DOHH2 (cell line): ENCODE results near the gene CPS1.

ENCODE experiments used
- H3F3A ChIP-seq: fragments of 200-600 bp; sonication (generic), shearing (Covaris generic); 2 replicates; pipeline ENCODE4 v1.6.0; 2016; ENCODE audit warnings: antibody characterized with exemption, mild to moderate bottlenecking; ENCODE audit not compliant: control insufficient read depth, insufficient read depth
- H3K27ac ChIP-seq: fragments of 200-600 bp; sonication (generic); 2 replicates; pipeline ENCODE4 v1.5.1; 2014; ENCODE audit warnings: low read depth, mild to moderate bottlenecking, low read length, moderate library complexity
- H3K27me3 ChIP-seq: fragments of 200-600 bp; sonication (generic); 2 replicates; pipeline ENCODE4 v1.6.1; 2014; ENCODE audit warnings: mild to moderate bottlenecking, low read length, mixed read lengths; ENCODE audit not compliant: control insufficient read depth
- H3K36me3 ChIP-seq: fragments of 200-600 bp; sonication (generic); 2 replicates; pipeline ENCODE4 v1.6.1; 2014; ENCODE audit warnings: mild to moderate bottlenecking, low read length, moderate library complexity, mixed read lengths; ENCODE audit not compliant: control insufficient read depth
- H3K4me1 ChIP-seq: fragments of 200-600 bp; sonication (generic); 2 replicates; pipeline ENCODE4 v1.6.1; 2014; ENCODE audit warnings: mild to moderate bottlenecking, low read length, mixed read lengths; ENCODE audit not compliant: control insufficient read depth
- H3K4me2 ChIP-seq: fragments of 200-600 bp; sonication (generic); 2 replicates; pipeline ENCODE4 v1.6.0; 2014; ENCODE audit warnings: mild to moderate bottlenecking, low read length, moderate library complexity
- H3K4me3 ChIP-seq: fragments of 200-600 bp; sonication (generic); 2 replicates; pipeline ENCODE4 v1.5.1; 2014; ENCODE audit warnings: mild to moderate bottlenecking, low read length, mixed read lengths
- H3K79me2 ChIP-seq: fragments of 200-600 bp; sonication (generic); 2 replicates; pipeline ENCODE4 v1.6.1; 2014; ENCODE audit warnings: mild to moderate bottlenecking, low read length, mixed read lengths; ENCODE audit not compliant: control insufficient read depth
- H3K9me2 ChIP-seq: fragments of 200-600 bp; sonication (generic); replicated peaks from 2 replicates; pipeline ENCODE4 v1.6.1; 2014; ENCODE audit warnings: mild to moderate bottlenecking, low read length, mixed read lengths; ENCODE audit not compliant: control insufficient read depth
- H3K9me3 ChIP-seq: fragments of 200-600 bp; sonication (generic); 2 replicates; pipeline ENCODE4 v1.6.1; 2014; ENCODE audit warnings: antibody characterized with exemption, low read length, mixed read lengths; ENCODE audit not compliant: control insufficient read depth, insufficient read depth
- H4K20me1 ChIP-seq: fragments of 200-600 bp; sonication (generic); 2 replicates; pipeline ENCODE4 v1.6.0; 2014; ENCODE audit warnings: low read depth, mild to moderate bottlenecking, antibody characterized with exemption, low read length, moderate library complexity; ENCODE audit not compliant: control insufficient read depth, insufficient read depth
- EZH2phosphoT487 ChIP-seq: fragments of 200-600 bp; sonication (generic); IDR thresholded peaks from 2 replicates; pipeline ENCODE4 v1.6.1; 2017; ENCODE audit warnings: borderline replicate concordance, mild to moderate bottlenecking, antibody characterized with exemption, low read length, moderate library complexity, mixed read lengths
- TF ChIP-seq, protein P1 (sequence below): fragments of 200-600 bp; sonication (generic); IDR thresholded peaks from one replicate; pipeline ENCODE4 v1.5.1; 2014; ENCODE audit warnings: antibody characterized with exemption, mild to moderate bottlenecking, low read depth, low read length; ENCODE audit not compliant: poor library complexity, severe bottlenecking

CPS1 gene

DNA sequence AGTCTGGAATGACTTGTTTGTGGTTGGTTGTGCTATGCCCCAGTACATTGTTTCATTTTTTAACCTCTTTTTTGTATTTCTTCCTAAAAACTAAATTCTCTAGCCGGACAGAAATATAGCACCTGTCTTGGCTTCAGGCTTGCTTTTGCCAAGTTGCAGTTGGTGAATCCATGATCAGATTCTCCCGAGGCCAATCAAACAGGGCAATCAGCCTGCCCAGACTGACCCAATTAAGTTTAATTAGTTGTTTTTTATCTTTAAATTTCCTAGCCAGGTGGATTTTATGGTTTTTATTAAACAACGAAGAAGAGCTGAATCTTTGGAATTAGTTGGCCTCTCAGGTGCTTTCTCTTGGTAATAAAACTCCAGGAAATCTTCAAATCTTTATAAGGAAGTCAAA, 162.1 kb downstream of the CPS1 start:
- no peaks in the 10 kb centered on the region for H3K9me2 ChIP-seq
- H3K27me3 ChIP-seq: no peaks in the 10 kb centered on the region
- H3F3A ChIP-seq: no peaks in the 10 kb centered on the region
- H4K20me1 ChIP-seq: no peaks in the 10 kb centered on the region
- no peak overlapping the region for H3K4me3 ChIP-seq
- no peak for TF ChIP-seq EZH2phosphoT487
- TF ChIP-seq, protein P1, sequence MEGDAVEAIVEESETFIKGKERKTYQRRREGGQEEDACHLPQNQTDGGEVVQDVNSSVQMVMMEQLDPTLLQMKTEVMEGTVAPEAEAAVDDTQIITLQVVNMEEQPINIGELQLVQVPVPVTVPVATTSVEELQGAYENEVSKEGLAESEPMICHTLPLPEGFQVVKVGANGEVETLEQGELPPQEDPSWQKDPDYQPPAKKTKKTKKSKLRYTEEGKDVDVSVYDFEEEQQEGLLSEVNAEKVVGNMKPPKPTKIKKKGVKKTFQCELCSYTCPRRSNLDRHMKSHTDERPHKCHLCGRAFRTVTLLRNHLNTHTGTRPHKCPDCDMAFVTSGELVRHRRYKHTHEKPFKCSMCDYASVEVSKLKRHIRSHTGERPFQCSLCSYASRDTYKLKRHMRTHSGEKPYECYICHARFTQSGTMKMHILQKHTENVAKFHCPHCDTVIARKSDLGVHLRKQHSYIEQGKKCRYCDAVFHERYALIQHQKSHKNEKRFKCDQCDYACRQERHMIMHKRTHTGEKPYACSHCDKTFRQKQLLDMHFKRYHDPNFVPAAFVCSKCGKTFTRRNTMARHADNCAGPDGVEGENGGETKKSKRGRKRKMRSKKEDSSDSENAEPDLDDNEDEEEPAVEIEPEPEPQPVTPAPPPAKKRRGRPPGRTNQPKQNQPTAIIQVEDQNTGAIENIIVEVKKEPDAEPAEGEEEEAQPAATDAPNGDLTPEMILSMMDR: no peak
- no peaks in the 10 kb centered on the region for H3K79me2 ChIP-seq
- H3K27ac ChIP-seq: no peak overlapping the region
- H3K36me3 ChIP-seq: no peaks in the 10 kb centered on the region
- H3K9me3 ChIP-seq: no peaks in the 10 kb centered on the region
- H3K4me1 ChIP-seq: no peaks in the 10 kb centered on the region
- no peak overlapping the region for H3K4me2 ChIP-seq

DNA sequence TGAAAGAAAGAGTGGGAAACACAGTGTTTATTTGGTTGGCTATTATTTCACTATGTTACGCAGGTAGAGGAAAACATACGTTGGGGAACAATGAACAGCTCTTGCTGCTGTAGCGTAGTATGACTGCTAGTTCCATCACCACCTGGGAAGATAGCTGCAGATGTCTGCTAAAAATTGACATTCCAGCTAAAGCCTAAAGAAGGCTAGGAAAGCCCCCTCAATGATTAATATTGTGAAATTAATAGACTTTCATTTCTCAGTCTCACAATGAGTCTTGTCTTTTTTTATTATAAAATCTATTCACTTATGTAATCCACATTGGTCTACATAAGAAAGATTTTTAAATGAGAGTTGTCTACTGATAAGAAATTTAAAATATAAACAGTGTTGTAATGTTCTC, 165.7 kb downstream of the CPS1 start:
- Histone ChIP-seq H3K4me1 (no peaks in the 10 kb centered on the region), H3K27ac (no peak overlapping the region)
- no peak for TF ChIP-seq EZH2phosphoT487
- TF ChIP-seq, protein P1: no peak

DNA sequence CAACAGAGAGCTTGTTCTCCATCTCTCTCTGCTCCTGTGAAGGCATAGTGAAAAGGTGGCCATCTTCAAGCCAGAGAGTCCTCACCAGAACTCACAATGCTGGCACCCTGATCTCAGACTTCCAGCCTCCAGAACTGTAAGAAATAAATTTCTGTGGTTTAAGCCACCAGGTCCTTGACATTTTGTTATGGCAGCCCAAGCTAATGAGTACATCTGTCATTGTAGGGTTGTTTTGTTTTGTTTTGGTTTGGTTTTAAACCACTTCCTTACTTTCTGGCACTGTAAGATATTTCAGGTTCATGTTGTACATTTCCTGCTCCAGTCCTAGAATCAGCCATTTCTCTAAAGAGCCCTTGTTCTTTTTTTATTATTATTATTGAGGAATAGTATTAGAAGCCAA, 171.2 kb downstream of the CPS1 start:
- Histone ChIP-seq H4K20me1 (no peaks in the 10 kb centered on the region), H3K9me2 (no peaks in the 10 kb centered on the region), H3K4me2 (no peak overlapping the region), H3K4me3 (no peak overlapping the region), H3K4me1 (no peaks in the 10 kb centered on the region), H3K27me3 (no peaks in the 10 kb centered on the region), H3K27ac (no peak overlapping the region), H3K9me3 (no peaks in the 10 kb centered on the region), H3F3A (no peaks in the 10 kb centered on the region), H3K79me2 (no peaks in the 10 kb centered on the region), H3K36me3 (no peaks in the 10 kb centered on the region)
- TF ChIP-seq, protein P1: no peak
- TF ChIP-seq EZH2phosphoT487: no peak

More for the DNA sequence above, 165.7 kb downstream of the CPS1 start:
- H3K79me2 ChIP-seq: no peaks in the 10 kb centered on the region
- H3K9me3 ChIP-seq: no peaks in the 10 kb centered on the region
- no peaks in the 10 kb centered on the region for H3K27me3 ChIP-seq
- H3F3A ChIP-seq: no peaks in the 10 kb centered on the region
- no peak overlapping the region for H3K4me3 ChIP-seq
- H3K36me3 ChIP-seq: no peaks in the 10 kb centered on the region
- H3K9me2 ChIP-seq: no peaks in the 10 kb centered on the region
- no peak overlapping the region for H3K4me2 ChIP-seq
- H4K20me1 ChIP-seq: no peaks in the 10 kb centered on the region
